Body of pancreas (tissue), 4 donors: ENCODE data around the gene SYT9. TPM values are rescaled to one million over a fixed set of nuclear protein-coding genes. Genes with fewer than 3 reads are reported as not detected.
"Not testable (repeated sequence)": the region's sequence is repeated elsewhere in the genome, so short reads cannot be mapped to it uniquely, and the experiment has no call there.

Experiments
- ATAC-seq: fragments of 150-250 bp; one replicate; pipeline ENCODE4 v1.9.1; 2016
- DNase-seq, 4 donors: peaks; one replicate each; pipeline ENCODE4 v3.0.0-alpha.2; 2019
- H3K27ac ChIP-seq, 4 donors: fragments of 200-600 bp; sonication (generic); 1 replicate in 3 of 4; 2 replicates in 1 of 4; pipeline versions ENCODE4 v1.5.1 to v1.6.1; 2016 to 2019; ENCODE audit warnings: mild to moderate bottlenecking in 1 of 4, mixed read lengths in 1 of 4, moderate library complexity in 1 of 4
- H3K27me3 ChIP-seq, 2 donors: fragments of 200-600 bp; sonication (generic); one replicate each; pipeline ENCODE4 v1.6.0; 2016; ENCODE audit warnings: mild to moderate bottlenecking in 1 of 2
- H3K36me3 ChIP-seq, 2 donors: fragments of 200-600 bp; sonication (generic); replicated peaks in 1 of 2; 2 replicates each; pipeline ENCODE4 v1.5.1; 2016; ENCODE audit warnings: low read depth in 2 of 2; ENCODE audit not compliant: insufficient read depth in 1 of 2
- H3K4me1 ChIP-seq: fragments of 200-600 bp; sonication (generic); one replicate; pipeline ENCODE4 v1.6.0; 2016
- H3K4me3 ChIP-seq, 2 donors: fragments of 200-600 bp; sonication (generic); 1 replicate in 1 of 2; 2 replicates in 1 of 2; pipeline ENCODE4 v1.5.1; 2016 to 2019
- H3K9me3 ChIP-seq, 3 donors: fragments of 200-600 bp; sonication (generic); 1 replicate in 2 of 3; 2 replicates in 1 of 3; pipeline ENCODE4 v1.5.1; 2016
- POLR2A ChIP-seq, 3 donors: fragments of 450-650 bp; IDR thresholded peaks; one replicate each; pipeline ENCODE4 v1.6.1; 2016; ENCODE audit warnings: antibody characterized with exemption in 3 of 3, mild to moderate bottlenecking in 2 of 3
- WGBS, 2 donors: methylation state at CpG; one replicate each; pipeline ENCODE4 v1.1.5; 2017; 5-methylcytosine and 5-hydroxymethylcytosine counted together
- intact Hi-C: fragments of 100-400 bp; cut with DNase I; formaldehyde crosslinking; loops from one replicate; pipeline ENCODE4 v1.15.1; 2023
- total RNA-seq, 2 donors: library from RNA; depleted of rRNA; stranded (reverse); fragments of >200 nt; gene quantifications; one replicate each; pipeline ENCODE4 v1.1.0, GENCODE V29; 2016
- TF ChIP-seq, protein P1 (sequence below), 7 experiments: fragments of 450-650 bp in 4 of 7; fragments of 200-600 bp in 3 of 7; sonication (generic) in 3 of 7; IDR thresholded peaks; one replicate each; pipeline ENCODE4 v1.5.1; 2016 to 2019; ENCODE audit warnings: antibody characterized with exemption in 7 of 7

The SYT9 gene
- total RNA-seq, 2 donors from 2014 or later: 1.0 TPM; not detected in 1

DNA sequence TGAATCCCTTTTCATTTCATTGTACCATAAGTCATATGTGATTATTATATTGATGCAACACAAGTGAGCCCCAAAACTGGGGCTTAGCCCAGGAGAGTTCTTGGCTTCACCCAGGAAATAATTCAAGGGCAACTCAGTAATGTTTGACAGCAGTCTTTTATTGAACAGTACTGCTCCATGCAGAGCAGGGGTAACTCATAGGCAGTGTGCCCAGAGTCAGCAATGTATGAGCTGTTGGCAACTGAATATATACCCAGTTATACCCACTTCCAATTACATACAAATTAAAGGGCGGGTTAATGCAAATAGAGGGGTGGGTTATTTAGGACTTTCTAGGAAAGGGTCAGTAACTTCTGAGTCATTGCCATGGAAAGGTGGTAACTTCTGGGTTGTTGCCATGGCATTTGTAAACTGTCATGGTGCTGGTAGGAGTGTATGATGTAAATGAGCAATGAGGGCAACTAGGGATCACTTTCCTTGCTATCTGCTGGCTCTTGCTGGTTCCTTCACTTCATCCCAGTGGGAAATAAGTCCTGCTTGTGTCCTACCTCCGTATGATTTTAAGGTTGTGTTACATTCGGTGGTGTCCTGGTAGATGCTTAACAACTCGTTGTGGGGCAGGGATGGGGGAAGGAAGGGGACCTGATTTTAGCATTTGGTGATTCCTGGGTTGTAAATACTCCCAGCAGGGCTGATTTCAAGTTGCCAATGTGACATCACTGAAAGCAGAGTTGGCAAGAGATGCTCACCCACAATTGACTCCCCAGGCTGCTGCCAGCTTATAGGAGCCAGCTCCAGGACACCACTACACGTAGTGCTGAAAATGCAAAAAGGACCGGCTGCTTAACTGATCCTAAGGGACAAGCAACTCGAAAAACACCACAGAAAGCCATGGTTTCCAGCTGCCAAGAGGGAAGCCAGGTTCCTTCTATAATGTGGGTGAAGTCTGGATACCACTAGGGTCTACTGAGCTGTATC, 70.1 kb downstream of the SYT9 start:
- Histone ChIP-seq H3K9me3 (no peaks in the 10 kb centered on the region), H3K27me3 (no peaks in the 10 kb centered on the region), H3K27ac (no peak overlapping the region), H3K4me1 (no peaks in the 10 kb centered on the region), H3K36me3 (no peaks in the 10 kb centered on the region), H3K4me3 (no peak overlapping the region)
- intact Hi-C loops: no loop called here
- no peak for ATAC-seq
- 62 to 67% methylated on average over 7 of the region's 7 CpGs for WGBS, 2 donors
- no peak for TF ChIP-seq POLR2A (IDR thresholded peaks at IDR 0.05)
- TF ChIP-seq, protein P1, sequence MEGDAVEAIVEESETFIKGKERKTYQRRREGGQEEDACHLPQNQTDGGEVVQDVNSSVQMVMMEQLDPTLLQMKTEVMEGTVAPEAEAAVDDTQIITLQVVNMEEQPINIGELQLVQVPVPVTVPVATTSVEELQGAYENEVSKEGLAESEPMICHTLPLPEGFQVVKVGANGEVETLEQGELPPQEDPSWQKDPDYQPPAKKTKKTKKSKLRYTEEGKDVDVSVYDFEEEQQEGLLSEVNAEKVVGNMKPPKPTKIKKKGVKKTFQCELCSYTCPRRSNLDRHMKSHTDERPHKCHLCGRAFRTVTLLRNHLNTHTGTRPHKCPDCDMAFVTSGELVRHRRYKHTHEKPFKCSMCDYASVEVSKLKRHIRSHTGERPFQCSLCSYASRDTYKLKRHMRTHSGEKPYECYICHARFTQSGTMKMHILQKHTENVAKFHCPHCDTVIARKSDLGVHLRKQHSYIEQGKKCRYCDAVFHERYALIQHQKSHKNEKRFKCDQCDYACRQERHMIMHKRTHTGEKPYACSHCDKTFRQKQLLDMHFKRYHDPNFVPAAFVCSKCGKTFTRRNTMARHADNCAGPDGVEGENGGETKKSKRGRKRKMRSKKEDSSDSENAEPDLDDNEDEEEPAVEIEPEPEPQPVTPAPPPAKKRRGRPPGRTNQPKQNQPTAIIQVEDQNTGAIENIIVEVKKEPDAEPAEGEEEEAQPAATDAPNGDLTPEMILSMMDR (IDR thresholded peaks at IDR 0.05): no peak
- no peak for DNase-seq

DNA sequence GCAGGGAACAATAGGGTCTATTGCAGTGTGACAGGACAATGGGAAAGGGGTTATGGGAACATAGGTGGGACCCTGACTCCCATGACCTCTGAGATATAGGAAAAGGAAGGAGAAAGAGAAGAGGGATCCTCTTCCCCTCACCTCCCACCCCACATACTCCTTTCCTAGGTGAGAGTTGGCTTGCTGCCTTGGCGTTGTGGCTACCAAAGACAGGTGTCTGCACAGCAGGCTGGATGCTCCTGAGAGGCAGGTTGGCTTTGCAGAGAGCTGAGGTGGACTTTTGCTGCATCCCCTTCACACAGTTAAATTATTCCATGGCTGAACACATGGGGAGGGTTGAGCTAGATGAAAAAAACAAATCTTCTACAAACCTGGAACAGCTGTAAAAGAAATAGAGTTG, 80.7 kb downstream of the SYT9 start:
- H3K27me3 ChIP-seq: no peaks in the 10 kb centered on the region
- 88 to 100% methylated on average over 1 of the region's 1 CpG for WGBS, 2 donors
- H3K9me3 ChIP-seq: no peaks in the 10 kb centered on the region
- no peak for ATAC-seq
- H3K4me1 ChIP-seq: no peaks in the 10 kb centered on the region
- no peak for DNase-seq
- TF ChIP-seq, protein P1 (IDR thresholded peaks at IDR 0.05): no peak
- no peak for TF ChIP-seq POLR2A (IDR thresholded peaks at IDR 0.05)
- no peaks in the 10 kb centered on the region for H3K36me3 ChIP-seq
- intact Hi-C loops: no loop called here
- no peak overlapping the region for H3K27ac ChIP-seq
- H3K4me3 ChIP-seq: no peak overlapping the region

DNA sequence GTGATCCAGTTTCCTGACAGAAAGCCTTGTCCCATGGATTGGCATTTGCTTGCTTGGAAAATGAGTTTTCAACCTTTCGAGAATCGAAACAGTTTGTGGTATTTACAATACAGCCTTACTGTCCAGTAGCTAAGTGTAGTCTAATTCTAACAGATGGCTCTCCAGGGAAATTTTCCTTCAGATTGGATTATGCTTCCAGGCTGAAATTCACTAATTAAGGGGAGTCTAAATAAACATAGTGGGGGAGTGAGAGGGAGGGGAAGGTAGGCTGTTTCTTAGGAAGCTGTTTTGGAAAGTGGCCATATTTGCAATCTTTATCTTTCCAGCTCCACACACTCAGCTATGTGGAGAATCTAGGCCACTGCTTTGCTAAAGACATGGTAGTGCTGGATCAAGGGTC, 81.3 kb downstream of the SYT9 start:
- H3K27ac ChIP-seq: no peak overlapping the region
- ATAC-seq (no peak), DNase-seq (no peak)
- H3K36me3 ChIP-seq: no peaks in the 10 kb centered on the region
- intact Hi-C loops: no loop called here
- H3K4me1 ChIP-seq: no peaks in the 10 kb centered on the region
- H3K4me3 ChIP-seq: no peak overlapping the region
- TF ChIP-seq POLR2A (IDR thresholded peaks at IDR 0.05): no peak
- TF ChIP-seq, protein P1 (IDR thresholded peaks at IDR 0.05): no peak
- no peaks in the 10 kb centered on the region for H3K27me3 ChIP-seq
- 75 to 80% methylated on average over 2 of the region's 2 CpGs for WGBS, 2 donors
- H3K9me3 ChIP-seq: no peaks in the 10 kb centered on the region

DNA sequence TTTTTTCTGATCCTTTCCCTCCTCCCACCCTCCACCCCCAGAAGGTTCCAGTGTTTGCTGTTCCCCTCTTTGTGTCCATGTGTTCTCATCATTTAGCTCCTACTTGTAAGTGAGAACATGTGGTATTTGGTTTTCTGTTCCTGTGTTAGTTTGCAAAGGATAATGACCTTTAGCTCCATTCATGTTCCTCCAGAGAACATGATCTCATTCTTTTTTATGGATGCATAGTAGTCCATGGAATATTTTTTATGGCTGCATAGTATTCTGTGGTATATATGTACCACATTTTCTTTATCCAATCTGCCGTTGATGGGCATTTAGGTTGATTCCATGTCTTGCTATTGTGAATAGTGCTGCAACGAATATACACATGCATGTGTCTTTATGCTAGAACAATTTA, 83.7 kb downstream of the SYT9 start:
- H3K27me3 ChIP-seq, DNase-seq, H3K4me3 ChIP-seq, H3K9me3 ChIP-seq, H3K4me1 ChIP-seq, H3K27ac ChIP-seq, H3K36me3 ChIP-seq, ATAC-seq, intact Hi-C loops: not testable (repeated sequence)
- WGBS, 2 donors: 50 to 60% methylated on average over 2 of the region's 2 CpGs

DNA sequence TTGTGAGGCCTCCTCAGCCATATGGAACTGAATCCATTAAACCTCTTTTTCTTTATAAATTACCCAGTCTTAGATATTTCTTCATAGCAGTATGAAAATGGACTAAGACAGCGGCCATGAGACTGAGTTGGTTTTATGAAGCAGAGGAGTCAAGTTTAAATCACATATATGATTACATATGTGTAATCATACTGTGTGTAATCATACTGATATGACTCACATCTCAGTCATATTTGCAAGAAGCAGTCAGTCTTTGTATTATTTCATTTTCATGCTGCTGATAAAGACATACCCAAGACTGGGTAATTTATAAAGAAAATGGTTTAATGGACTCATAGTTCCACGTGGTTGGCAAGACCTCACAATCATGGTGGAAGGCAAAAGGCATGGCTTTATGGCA, 89.8 kb downstream of the SYT9 start:
- DNase-seq: no peak
- WGBS, 2 donors: 64 to 84% methylated on average over 2 of the region's 2 CpGs
- TF ChIP-seq POLR2A (IDR thresholded peaks at IDR 0.05): no peak
- TF ChIP-seq, protein P1 (IDR thresholded peaks at IDR 0.05): no peak

More for the DNA sequence above, 89.8 kb downstream of the SYT9 start:
- Histone ChIP-seq H3K4me1 (no peaks in the 10 kb centered on the region), H3K4me3 (no peak overlapping the region), H3K27ac (no peak overlapping the region), H3K36me3 (no peaks in the 10 kb centered on the region), H3K27me3 (no peaks in the 10 kb centered on the region), H3K9me3 (no peaks in the 10 kb centered on the region)
- ATAC-seq: no peak
- intact Hi-C loops: no loop called here
